ENCODE data around the gene PPP2R5E. TPM values are rescaled to one million over a fixed set of nuclear protein-coding genes. Genes with fewer than 3 reads are reported as not detected.

Gene PPP2R5E
- total and polyA plus RNA-seq, 10 of the 15 experiments (the other 5 are each of a cell fraction or from before 2014, with no cell fraction given), result 11.4 to 56.2 (median 22.7) TPM

- SMC1A ChIA-PET (ENCODE audit: uncharacterized antibody, unreplicated experiment), result interaction anchor here (1.5 to 1.6 kb wide), 2 partner anchors 10 to 11 kb away, joined by 4 read pairs; no protein-coding TSS in a partner anchor
- TF ChIP-seq TCF7 (IDR thresholded peaks at IDR 0.05; ENCODE audit: borderline replicate concordance) (no peak), TAF1 (IDR thresholded peaks at IDR 0.05; ENCODE audit: borderline replicate concordance, low read depth, low read length) (no peak), HCFC1 (IDR thresholded peaks at IDR 0.05; ENCODE audit: low read length) (no peak), KDM1A (IDR thresholded peaks at IDR 0.05; ENCODE audit: borderline replicate concordance) (no peak), STAT3 (IDR thresholded peaks at IDR 0.05; ENCODE audit: low read depth, low read length) (no peak)
- WGBS (ENCODE audit: insufficient coverage, insufficient replicate concordance, low lambda C conversion rate, missing lambda C conversion rate), result 100% methylated on average over 1 of the region's 1 CpG
- Histone ChIP-seq H3K27ac (ENCODE audit: control insufficient read depth, insufficient read depth) (no peak overlapping the region), H3K36me3 (ENCODE audit: control insufficient read depth in 2 of 2, insufficient read depth in 2 of 2, low read length in 1 of 2) (peaks cover 0 to 1% of the 10 kb centered on the region in 2 experiments; a peak in 2 of 4 replicates), H2AFZ (ENCODE audit: control insufficient read depth, low read depth, low read length) (no peak overlapping the region), H3K4me2 (ENCODE audit: control insufficient read depth, insufficient read depth) (no peak overlapping the region), H4K20me1 (ENCODE audit: control insufficient read depth, insufficient read depth) (no peaks in the 10 kb centered on the region; the same call in 1 of the 2 replicates), H3K79me2 (ENCODE audit: control insufficient read depth, insufficient read depth, low read length) (peaks cover 58% of the 10 kb centered on the region), H3K27me3 (replicated peaks in 1 of 2; ENCODE audit: control insufficient read depth in 2 of 2, insufficient read depth in 2 of 2, low read length in 1 of 2) (no peaks in the 10 kb centered on the region), H3K9ac (ENCODE audit: control insufficient read depth, insufficient read depth, low read length) (no peak overlapping the region), H3K4me3 (no peak overlapping the region), H3K4me1 (ENCODE audit: control insufficient read depth, insufficient read depth, low read length) (peaks cover 7% of the 10 kb centered on the region), H3K9me3 (replicated peaks; ENCODE audit: control insufficient read depth, insufficient read depth, low read length) (no peaks in the 10 kb centered on the region; the same call in 2 of the 3 replicates)
- FAIRE-seq (no peak), DNase-seq (ENCODE audit: low read depth, low spot score) (no peak), ATAC-seq (no peak)
- POLR2A ChIA-PET, result interaction anchor here (0.6 to 0.7 kb wide), 2 partner anchors 20 to 38 kb away, joined by 4 to 5 read pairs; no protein-coding TSS in a partner anchor
- CTCF ChIA-PET, result interaction anchor here (1.2 to 4.7 kb wide), 3 partner anchors 11 to 116 kb away, joined by 3 to 16 read pairs (median 4); no protein-coding TSS in a partner anchor
- RAD21 ChIA-PET (ENCODE audit: unreplicated experiment), result no interaction called here
- in situ Hi-C loops (cut with MboI), result no loop called here
- BruUV-seq (replicated peaks), result no TSS peak
- intact Hi-C loops (cut with micrococcal nuclease; ENCODE audit: unreplicated experiment), result no loop called here
Measured at GRCh38 chr14:63504648-63505047, 38.5 kb downstream of the PPP2R5E start.

GRCh38 chr14:63501429-63501828 lies 41.7 kb downstream of the PPP2R5E start:
- no peaks in the 10 kb centered on the region; the same call in 1 of the 2 replicates for H4K20me1 ChIP-seq (ENCODE audit: control insufficient read depth, insufficient read depth)
- WGBS (ENCODE audit: insufficient coverage, insufficient replicate concordance, low lambda C conversion rate, missing lambda C conversion rate), result 98% methylated on average over 3 of the region's 3 CpGs
- H3K27ac ChIP-seq (ENCODE audit: control insufficient read depth, insufficient read depth), result no peak overlapping the region
- no peaks in the 10 kb centered on the region for H3K9me3 ChIP-seq (replicated peaks; ENCODE audit: control insufficient read depth, insufficient read depth, low read length)
- no peaks in the 10 kb centered on the region for H3K27me3 ChIP-seq (replicated peaks in 1 of 2; ENCODE audit: control insufficient read depth in 2 of 2, insufficient read depth in 2 of 2, low read length in 1 of 2)
- H3K4me1 ChIP-seq (ENCODE audit: control insufficient read depth, insufficient read depth, low read length), result peaks cover 7% of the 10 kb centered on the region
- intact Hi-C loops (cut with micrococcal nuclease; ENCODE audit: unreplicated experiment), result no loop called here
- no peak overlapping the region for H3K4me3 ChIP-seq
- no peak overlapping the region for H3K9ac ChIP-seq (ENCODE audit: control insufficient read depth, insufficient read depth, low read length)
- no peak overlapping the region for H2AFZ ChIP-seq (ENCODE audit: control insufficient read depth, low read depth, low read length)
- DNase-seq (ENCODE audit: low read depth, low spot score) (no peak), FAIRE-seq (no peak), ATAC-seq (no peak)
- no TSS peak for BruUV-seq (replicated peaks)
- no peaks in the 10 kb centered on the region; a peak in 1 of 4 replicates for H3K36me3 ChIP-seq (ENCODE audit: control insufficient read depth in 2 of 2, insufficient read depth in 2 of 2, low read length in 1 of 2)
- in situ Hi-C loops (cut with MboI), result no loop called here
- ChIA-PET POLR2A (interaction anchor here (1.1 kb wide), 1 partner anchor 35 kb away, joined by 4 read pairs; no protein-coding TSS in a partner anchor), SMC1A (ENCODE audit: uncharacterized antibody, unreplicated experiment) (interaction anchor here (1.8 kb wide), 1 partner anchor 112 kb away, joined by 5 read pairs; no protein-coding TSS in a partner anchor), CTCF (interaction anchor here (1.5 to 4.7 kb wide), 2 partner anchors 8 to 10 kb away, joined by 5 to 16 read pairs; no protein-coding TSS in a partner anchor), RAD21 (ENCODE audit: unreplicated experiment) (interaction anchor here (0.5 kb wide), 1 partner anchor 113 kb away, joined by 3 read pairs; no protein-coding TSS in a partner anchor)
- peaks cover 33% of the 10 kb centered on the region for H3K79me2 ChIP-seq (ENCODE audit: control insufficient read depth, insufficient read depth, low read length)
- no peak overlapping the region for H3K4me2 ChIP-seq (ENCODE audit: control insufficient read depth, insufficient read depth)
- TF ChIP-seq YY1 (IDR thresholded peaks at IDR 0.05; ENCODE audit: low read depth, low read length) (no peak), RCOR1 (conservative IDR thresholded peaks at IDR 0.05; ENCODE audit: low read depth, low read length) (no peak), ZNF687 (IDR thresholded peaks at IDR 0.05) (no peak), ZBTB4 (CRISPR knock-in tag; IDR thresholded peaks at IDR 0.05) (no peak), CBFB (IDR thresholded peaks at IDR 0.05; ENCODE audit: low read depth) (no peak), ZNF24 (IDR thresholded peaks at IDR 0.05) (no peak)

Data from GM12878 (cell line).